Mesendoderm (in vitro differentiated cells): Measurements from ENCODE around the gene ZNF138. TPM values are rescaled to one million over a fixed set of nuclear protein-coding genes. Genes with fewer than 3 reads are reported as not detected.

Experiments used
- DNase-seq: peaks from one replicate; pipeline ENCODE4 v3.0.0; 2013
- H2AK5ac ChIP-seq: 2 replicates; pipeline ENCODE4 v1.6.1; 2013; ENCODE audit warnings: low read length, inconsistent platforms
- H2BK120ac ChIP-seq: 2 replicates; pipeline ENCODE4 v1.6.1; 2013; ENCODE audit warnings: low read depth, mild to moderate bottlenecking, low read length, moderate library complexity, mixed read lengths
- H2BK15ac ChIP-seq: replicated peaks from 2 replicates; pipeline ENCODE4 v1.6.1; 2013; ENCODE audit warnings: low read depth, mild to moderate bottlenecking, moderate library complexity
- H2BK5ac ChIP-seq: 2 replicates; pipeline ENCODE4 v1.6.1; 2013; ENCODE audit warnings: low read length, inconsistent platforms
- H3K18ac ChIP-seq: 2 replicates; pipeline ENCODE4 v1.6.1; 2013; ENCODE audit warnings: mild to moderate bottlenecking, low read length, mixed read lengths
- H3K23ac ChIP-seq: one replicate; pipeline ENCODE4 v1.6.1; 2013; ENCODE audit warnings: low read length
- H3K27ac ChIP-seq: 2 replicates; pipeline ENCODE4 v1.5.1; 2013; ENCODE audit warnings: low read depth, mild to moderate bottlenecking, inconsistent platforms, low read length, moderate library complexity
- H3K27me3 ChIP-seq: 2 replicates; pipeline ENCODE4 v1.6.1; 2013; ENCODE audit warnings: low read length, control low read depth, mild to moderate bottlenecking, inconsistent platforms; ENCODE audit not compliant: insufficient read depth, poor library complexity
- H3K36me3 ChIP-seq: 2 replicates; pipeline ENCODE4 v1.6.1; 2013; ENCODE audit warnings: low read length, inconsistent platforms; ENCODE audit not compliant: control insufficient read depth, insufficient read depth
- H3K4ac ChIP-seq: one replicate; pipeline ENCODE4 v1.6.1; 2013; ENCODE audit warnings: low read depth, mild to moderate bottlenecking, low read length, moderate library complexity
- H3K4me1 ChIP-seq: 2 replicates; pipeline ENCODE4 v1.6.1; 2013; ENCODE audit warnings: low read depth, low read length, inconsistent platforms; ENCODE audit not compliant: control insufficient read depth
- H3K4me2 ChIP-seq: 2 replicates; pipeline ENCODE4 v1.6.1; 2013; ENCODE audit warnings: low read length
- H3K4me3 ChIP-seq: 2 replicates; pipeline ENCODE4 v1.5.1; 2013; ENCODE audit warnings: mild to moderate bottlenecking, low read length
- H3K56ac ChIP-seq: one replicate; pipeline ENCODE4 v1.6.1; 2013; ENCODE audit warnings: low read length
- H3K79me1 ChIP-seq: 2 replicates; pipeline ENCODE4 v1.6.1; 2013; ENCODE audit warnings: low read length, inconsistent platforms
- H3K79me2 ChIP-seq: 2 replicates; pipeline ENCODE4 v1.6.1; 2013; ENCODE audit warnings: mild to moderate bottlenecking, low read length; ENCODE audit not compliant: control insufficient read depth, insufficient read depth
- H3K9ac ChIP-seq: 2 replicates; pipeline ENCODE4 v1.6.1; 2013; ENCODE audit warnings: low read length, inconsistent platforms
- H4K5ac ChIP-seq: one replicate; pipeline ENCODE4 v1.6.1; 2013; ENCODE audit warnings: low read length
- H4K8ac ChIP-seq: one replicate; pipeline ENCODE4 v1.6.1; 2013; ENCODE audit warnings: low read depth, mild to moderate bottlenecking, control low read depth, low read length, moderate library complexity
- WGBS: extraction: QIAGEN DNeasy Blood & Tissue Kit; methylation state at CpG from one replicate; pipeline ENCODE4 v1.1.7; 2013; ENCODE audit warnings: low lambda C conversion rate, missing lambda C conversion rate; ENCODE audit not compliant: insufficient coverage; ENCODE audit errors: extremely low coverage; 5-methylcytosine and 5-hydroxymethylcytosine counted together
- polyA plus RNA-seq, 2 experiments: library from polyadenylated mRNA; stranded (reverse); fragments of 200-250 nt; gene quantifications; one replicate each; pipeline ENCODE4 v1.2.3, GENCODE V29; 2013

Gene ZNF138
- polyA plus RNA-seq (2013, experiment 1 of 2): 14.7 TPM
- polyA plus RNA-seq (2013, experiment 2 of 2): 14.7 TPM

DNA sequence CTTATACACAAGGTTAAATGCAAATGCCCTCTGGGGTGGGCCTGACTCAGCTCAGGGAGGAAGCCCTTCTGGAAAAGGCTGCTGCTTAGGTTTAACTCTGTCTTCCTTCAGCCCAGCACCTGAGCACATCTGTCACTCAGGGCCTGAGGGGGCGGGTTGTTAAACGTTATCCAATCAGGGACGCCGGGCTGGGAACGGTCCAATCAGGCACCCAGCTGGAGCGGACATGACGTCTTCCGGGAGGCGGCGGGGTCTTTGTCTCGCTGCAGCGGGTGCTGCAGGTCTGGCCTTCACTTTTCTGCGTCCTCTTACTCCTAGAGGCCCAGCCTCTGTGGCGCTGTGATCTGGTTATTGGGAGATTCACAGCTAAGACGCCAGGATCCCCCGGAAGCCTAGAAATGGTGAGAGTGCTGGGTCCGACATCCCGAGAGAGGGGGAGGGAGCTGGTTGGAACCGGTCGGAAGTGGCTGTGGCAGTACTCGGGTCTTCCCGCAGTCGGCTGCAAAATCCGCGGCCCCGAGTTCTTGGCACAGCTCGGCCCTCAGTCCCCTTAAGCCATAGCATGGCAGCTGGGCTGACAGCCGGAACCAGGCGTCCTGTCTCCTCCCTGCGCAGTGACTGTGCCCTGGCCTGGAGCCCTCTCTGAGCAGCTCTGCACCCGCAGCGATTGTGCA is at the start of gene ZNF138:
Gene ZNF138, plus strand, starts transcription at position 258 of the 674 bp plus-strand sequence. Its CDS starts 141 bp downstream, at position 399.
- H4K8ac ChIP-seq: peak within 1 kb of the TSS; percentile 70

GRCh38 chr7:64744680-64745079 is 49.5 kb upstream of the ZNF138 start:
- H3K4me3 ChIP-seq: no peak overlapping the region
- no peaks in the 10 kb centered on the region for H3K27me3 ChIP-seq
- H3K79me2 ChIP-seq: no peaks in the 10 kb centered on the region
- H3K79me1 ChIP-seq: no peaks in the 10 kb centered on the region
- H3K4ac ChIP-seq: no peak overlapping the region
- no peaks in the 10 kb centered on the region for H3K36me3 ChIP-seq
- H2AK5ac ChIP-seq: no peak overlapping the region
- no peak overlapping the region for H3K18ac ChIP-seq
- no peak overlapping the region for H3K27ac ChIP-seq
- no peak for DNase-seq
- H2BK15ac ChIP-seq: no peak overlapping the region
- no peak overlapping the region for H3K56ac ChIP-seq
- no CpG with 5 or more reads among the region's 4 CpGs for WGBS
- no peak overlapping the region for H2BK5ac ChIP-seq
- H3K9ac ChIP-seq: no peak overlapping the region
- no peak overlapping the region for H3K23ac ChIP-seq
- no peak overlapping the region for H3K4me2 ChIP-seq
- H2BK120ac ChIP-seq: no peak overlapping the region
- no peaks in the 10 kb centered on the region for H3K4me1 ChIP-seq
- no peak overlapping the region for H4K8ac ChIP-seq
- H4K5ac ChIP-seq: no peak overlapping the region

More for the DNA sequence above, at the start of gene ZNF138:
- H3K27me3 ChIP-seq: no peaks in the 10 kb centered on the region
- H3K36me3 ChIP-seq: no peaks in the 10 kb centered on the region
- H3K79me2 ChIP-seq: peaks cover 17% of the 10 kb centered on the region
- peak within 1 kb of the TSS; percentile 86 for H3K9ac ChIP-seq
- peaks cover 2% of the 10 kb centered on the region for H3K79me1 ChIP-seq
- peak within 1 kb of the TSS; percentile 69 for H3K27ac ChIP-seq
- no CpG with 5 or more reads among the region's 32 CpGs for WGBS
- peak within 1 kb of the TSS; percentile 60 for H2BK15ac ChIP-seq
- H4K5ac ChIP-seq: no peak within 1 kb of the TSS
- H3K4me2 ChIP-seq: peak within 1 kb of the TSS; percentile 24
- no peaks in the 10 kb centered on the region for H3K4me1 ChIP-seq
- no peak within 1 kb of the TSS for H2BK5ac ChIP-seq
- H3K23ac ChIP-seq: no peak within 1 kb of the TSS
- H2AK5ac ChIP-seq: no peak within 1 kb of the TSS
- H3K18ac ChIP-seq: peak within 1 kb of the TSS; percentile 3
- peak within 1 kb of the TSS; percentile 88 for H3K4me3 ChIP-seq
- no peak within 1 kb of the TSS for H2BK120ac ChIP-seq
- peak within 1 kb of the TSS; percentile 65 for H3K4ac ChIP-seq
- DNase-seq: peak; percentile 99
- peak within 1 kb of the TSS; percentile 92 for H3K56ac ChIP-seq

DNA sequence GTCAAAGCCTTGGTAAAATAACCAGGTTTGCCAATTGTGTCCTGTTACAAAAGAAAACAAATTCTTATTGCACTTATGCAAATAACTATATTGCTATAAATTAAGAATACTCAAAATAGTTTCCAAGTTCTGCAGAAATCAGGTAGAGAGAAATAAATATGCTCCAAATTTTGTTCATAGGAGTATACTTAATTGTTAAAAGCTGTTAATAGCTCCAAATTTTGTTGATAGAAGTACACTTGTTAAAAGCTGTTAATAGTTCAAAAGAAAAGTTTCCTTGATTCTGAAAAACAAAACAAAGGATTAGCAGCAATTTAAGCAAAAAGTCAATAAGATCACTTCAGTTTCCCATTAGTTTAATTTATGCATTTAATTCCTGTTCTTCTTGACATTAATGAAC is 46.4 kb upstream of the ZNF138 start:
- Histone ChIP-seq H2BK5ac (no peak overlapping the region), H3K23ac (no peak overlapping the region), H3K27ac (no peak overlapping the region), H2AK5ac (no peak overlapping the region), H3K4ac (no peak overlapping the region), H3K4me2 (no peak overlapping the region), H2BK120ac (no peak overlapping the region), H4K8ac (no peak overlapping the region), H3K56ac (no peak overlapping the region), H3K79me2 (no peaks in the 10 kb centered on the region), H4K5ac (no peak overlapping the region), H3K79me1 (no peaks in the 10 kb centered on the region), H3K4me3 (no peak overlapping the region), H3K27me3 (no peaks in the 10 kb centered on the region), H2BK15ac (no peak overlapping the region), H3K36me3 (no peaks in the 10 kb centered on the region), H3K9ac (no peak overlapping the region), H3K18ac (no peak overlapping the region), H3K4me1 (no peaks in the 10 kb centered on the region)
- peak; percentile 6 for DNase-seq

- Histone ChIP-seq H3K4me3 (no peak overlapping the region), H4K5ac (no peak overlapping the region), H2AK5ac (no peak overlapping the region), H3K79me2 (no peaks in the 10 kb centered on the region), H3K36me3 (no peaks in the 10 kb centered on the region), H3K4me2 (no peak overlapping the region), H3K9ac (no peak overlapping the region), H3K18ac (no peak overlapping the region), H3K79me1 (no peaks in the 10 kb centered on the region), H3K27ac (no peak overlapping the region), H3K27me3 (no peaks in the 10 kb centered on the region), H3K23ac (no peak overlapping the region), H2BK15ac (no peak overlapping the region), H3K4ac (no peak overlapping the region), H2BK5ac (no peak overlapping the region), H2BK120ac (no peak overlapping the region), H4K8ac (no peak overlapping the region), H3K4me1 (no peaks in the 10 kb centered on the region), H3K56ac (no peak overlapping the region)
- DNase-seq: no peak
- no CpG with 5 or more reads among the region's 2 CpGs for WGBS
These were observed 41.2 kb upstream of the ZNF138 start for GRCh38 chr7:64753032-64753431.

DNA sequence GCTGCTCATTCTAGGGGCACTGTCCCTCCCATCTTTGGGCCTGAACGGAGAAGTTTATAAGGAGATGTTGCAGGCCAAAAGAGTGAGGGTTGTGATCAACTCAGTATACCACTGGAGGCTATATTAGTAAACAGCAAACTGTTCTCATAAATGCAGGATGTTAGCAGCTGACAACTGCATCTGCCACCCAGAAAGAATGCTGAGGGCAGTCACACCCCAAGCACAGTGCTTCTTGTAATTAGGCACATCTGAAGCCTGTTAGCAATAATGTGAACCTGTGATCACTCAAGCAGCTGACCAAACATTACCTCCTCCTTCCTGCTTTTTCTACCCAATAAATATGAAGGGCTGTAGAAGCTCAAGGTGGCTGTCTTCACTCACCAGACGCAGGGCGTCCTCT is 38.4 kb upstream of the ZNF138 start:
- no peak overlapping the region for H3K18ac ChIP-seq
- H3K4ac ChIP-seq: no peak overlapping the region
- H4K5ac ChIP-seq: no peak overlapping the region
- no peak overlapping the region for H2BK15ac ChIP-seq
- no peak for DNase-seq
- H3K79me2 ChIP-seq: no peaks in the 10 kb centered on the region
- H3K23ac ChIP-seq: no peak overlapping the region
- no peak overlapping the region for H2BK120ac ChIP-seq
- WGBS: no CpG with 5 or more reads among the region's 3 CpGs
- no peak overlapping the region for H2AK5ac ChIP-seq
- no peak overlapping the region for H3K56ac ChIP-seq
- H3K9ac ChIP-seq: no peak overlapping the region
- no peaks in the 10 kb centered on the region for H3K27me3 ChIP-seq
- H3K4me1 ChIP-seq: no peaks in the 10 kb centered on the region
- H4K8ac ChIP-seq: no peak overlapping the region
- H3K36me3 ChIP-seq: no peaks in the 10 kb centered on the region
- no peak overlapping the region for H3K4me3 ChIP-seq
- H2BK5ac ChIP-seq: no peak overlapping the region
- no peak overlapping the region for H3K27ac ChIP-seq
- H3K79me1 ChIP-seq: no peaks in the 10 kb centered on the region
- H3K4me2 ChIP-seq: no peak overlapping the region

DNA sequence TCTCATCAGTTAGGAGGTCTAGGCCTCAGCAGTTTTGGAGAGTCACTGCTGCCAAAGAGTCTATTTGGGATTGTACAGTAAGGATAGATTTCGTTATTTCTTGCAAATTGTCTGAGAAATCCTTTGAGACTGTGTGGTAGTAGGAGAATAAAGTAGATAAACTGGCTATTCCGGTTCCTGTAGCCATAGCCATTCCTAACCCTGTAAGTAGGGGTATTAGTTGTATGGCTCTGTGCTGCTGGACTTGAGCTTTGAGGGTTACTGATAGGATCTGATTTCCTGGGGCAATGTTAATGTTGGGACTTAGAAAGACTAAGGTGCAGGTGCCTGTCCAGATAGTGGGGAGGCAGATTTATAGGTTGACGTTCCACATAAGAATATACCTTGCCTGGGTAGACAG is 36.1 kb upstream of the ZNF138 start:
- no peak overlapping the region for H4K8ac ChIP-seq
- H3K79me2 ChIP-seq: no peaks in the 10 kb centered on the region
- no peak overlapping the region for H3K4me2 ChIP-seq
- H3K18ac ChIP-seq: no peak overlapping the region
- no peak overlapping the region for H2BK15ac ChIP-seq
- DNase-seq: no peak
- H3K27ac ChIP-seq: no peak overlapping the region
- H3K27me3 ChIP-seq: no peaks in the 10 kb centered on the region
- H3K4me1 ChIP-seq: no peaks in the 10 kb centered on the region
- H3K56ac ChIP-seq: no peak overlapping the region
- no peaks in the 10 kb centered on the region for H3K36me3 ChIP-seq
- H3K23ac ChIP-seq: no peak overlapping the region
- no peaks in the 10 kb centered on the region for H3K79me1 ChIP-seq
- WGBS: no CpG with 5 or more reads among the region's 3 CpGs
- H4K5ac ChIP-seq: no peak overlapping the region
- no peak overlapping the region for H3K9ac ChIP-seq
- no peak overlapping the region for H3K4me3 ChIP-seq
- no peak overlapping the region for H3K4ac ChIP-seq
- no peak overlapping the region for H2BK120ac ChIP-seq
- H2BK5ac ChIP-seq: no peak overlapping the region
- H2AK5ac ChIP-seq: no peak overlapping the region
